GM21576 (cell line): ENCODE data around the gene SLC9A7.
A peak's percentile ranks its signal among the peaks of the same experiment; 100 is the strongest.

Experiments used
- ATAC-seq: cut with Tn5 transposase; IDR thresholded peaks from one replicate; pipeline ENCODE4 v1.9.1; 2021; ENCODE audit warnings: mild to moderate bottlenecking, moderate library complexity; ENCODE audit not compliant: unreplicated experiment

The SLC9A7 gene

GRCh38 chrX:46707274-46707965 is 51.5 kb downstream of the SLC9A7 start:
- no peak for ATAC-seq

GRCh38 chrX:46704767-46705386 is 54.0 kb downstream of the SLC9A7 start:
- peak; percentile 97 for ATAC-seq

GRCh38 chrX:46703980-46704379 is 54.9 kb downstream of the SLC9A7 start:
- no peak for ATAC-seq

GRCh38 chrX:46698691-46699090 is 60.2 kb downstream of the SLC9A7 start:
- ATAC-seq, result no peak

GRCh38 chrX:46695491-46695890 is 63.4 kb downstream of the SLC9A7 start:
- no peak for ATAC-seq

GRCh38 chrX:46694549-46694948 is 64.4 kb downstream of the SLC9A7 start:
- no peak for ATAC-seq

- peak; percentile 64 for ATAC-seq
These were observed 65.8 kb downstream of the SLC9A7 start for GRCh38 chrX:46693149-46693548.

GRCh38 chrX:46690818-46691217 is 68.1 kb downstream of the SLC9A7 start:
- ATAC-seq, result no peak

- ATAC-seq, result no peak
These were observed 71.3 kb downstream of the SLC9A7 start for GRCh38 chrX:46687619-46688018.

- peak; percentile 64 for ATAC-seq
These were observed 72.8 kb downstream of the SLC9A7 start for GRCh38 chrX:46686003-46686645.

GRCh38 chrX:46683048-46683447 is 75.9 kb downstream of the SLC9A7 start:
- ATAC-seq, result no peak

GRCh38 chrX:46681849-46682248 is 77.1 kb downstream of the SLC9A7 start:
- no peak for ATAC-seq

GRCh38 chrX:46678232-46678631 is 80.7 kb downstream of the SLC9A7 start:
- no peak for ATAC-seq

- ATAC-seq, result no peak
These were observed 82.2 kb downstream of the SLC9A7 start for GRCh38 chrX:46676399-46677356.

GRCh38 chrX:46673620-46674359 is 85.1 kb downstream of the SLC9A7 start:
- no peak for ATAC-seq

GRCh38 chrX:46670316-46670715 is 88.6 kb downstream of the SLC9A7 start:
- ATAC-seq, result no peak

GRCh38 chrX:46666831-46667230 is 92.1 kb downstream of the SLC9A7 start:
- ATAC-seq, result no peak

GRCh38 chrX:46665232-46666152 is 93.4 kb downstream of the SLC9A7 start:
- ATAC-seq, result no peak

GRCh38 chrX:46662188-46662958 is 96.5 kb downstream of the SLC9A7 start:
- no peak for ATAC-seq
